ENCODE results near the gene DACT3.

DNA sequence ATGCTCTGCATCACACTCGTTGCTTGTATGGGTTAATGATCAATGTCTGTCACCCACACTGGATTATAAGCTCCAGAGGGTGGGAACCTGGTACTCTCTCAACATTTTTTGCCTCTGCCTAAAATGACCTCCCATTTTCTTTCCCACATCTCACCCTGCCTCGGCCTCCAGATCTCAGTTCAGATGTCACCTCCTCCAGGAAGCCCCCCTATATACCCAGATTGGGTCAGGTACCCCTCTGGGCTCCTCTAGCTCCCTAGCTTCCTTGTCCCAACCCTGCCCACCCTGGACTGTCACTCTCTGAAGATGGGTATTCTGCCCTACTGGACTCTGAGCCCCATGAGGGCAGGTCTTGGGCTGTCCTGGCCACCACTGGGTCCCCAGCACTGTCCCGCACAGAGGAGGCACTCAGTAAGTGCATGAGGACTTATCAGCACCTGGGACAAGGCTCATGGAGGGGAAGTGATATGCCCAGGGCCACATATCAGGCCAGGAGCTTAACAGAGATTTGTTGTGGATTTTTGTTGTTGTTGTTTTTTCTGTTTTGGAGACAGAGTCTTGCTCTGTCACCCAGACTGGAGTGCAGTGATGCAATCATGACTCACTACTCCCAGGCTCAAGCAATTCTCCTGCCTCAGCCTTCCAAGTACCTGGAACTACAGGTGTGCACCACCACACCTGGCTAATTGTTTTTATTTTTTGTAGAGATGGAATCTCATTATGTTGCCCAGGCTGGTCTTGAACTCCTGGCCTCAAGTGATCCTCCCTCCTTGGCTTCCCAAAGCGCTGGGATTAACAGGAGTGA, 32.1 kb upstream of the DACT3 start:
- TF ChIP-seq ZNF274 (IDR thresholded peaks at IDR 0.05; ENCODE audit: low read depth, low read length) (no peak), YY1 (IDR thresholded peaks at IDR 0.05; ENCODE audit: insufficient read depth, insufficient read length) (no peak)
